IMR-90 (cell line): Measurements from ENCODE around the gene NPAS1. TPM values are rescaled to one million over a fixed set of nuclear protein-coding genes. Genes with fewer than 3 reads are reported as not detected.

Experiments used
- ATAC-seq: fragments of 200-7000 bp; cut with Tn5 transposase; 2 replicates; pipeline ENCODE4 v1.9.1; 2020; ENCODE audit warnings: low read depth, mild to moderate bottlenecking, moderate library complexity
- BruUV-seq: library from RNA; stranded (reverse); fragments of 400-500 nt; replicated peaks from 2 replicates; lab custom pipeline; 2021; lab: Mats Ljungman, UMichigan
- CTCF ChIA-PET: fragments of 300-600 bp; formaldehyde crosslinking; extraction: SDS; loops from one replicate; lab custom pipeline; 2021; ENCODE audit warnings: antibody characterized with exemption; lab: Yijun Ruan, JAX
- POLR2A ChIA-PET: fragments of 300-600 bp; sonication (Branson Sonifier 250); formaldehyde crosslinking; loops from one replicate; lab custom pipeline; 2022; ENCODE audit warnings: antibody characterized with exemption; ENCODE audit not compliant: unreplicated experiment; lab: Charles Lee
- DNase-seq: peaks from one replicate; pipeline ENCODE4 v3.0.0; 2013
- H2AFZ ChIP-seq: replicated peaks from 2 replicates; pipeline ENCODE3; 2013; ENCODE audit warnings: low read length, mild to moderate bottlenecking; ENCODE audit not compliant: poor library complexity
- H2AK5ac ChIP-seq: 2 replicates; pipeline ENCODE4 v1.6.1; 2013; ENCODE audit warnings: low read depth, low read length, inconsistent platforms
- H2AK9ac ChIP-seq: replicated peaks from 2 replicates; pipeline ENCODE3; 2013; ENCODE audit warnings: mild to moderate bottlenecking, low read depth, low read length, moderate library complexity; ENCODE audit not compliant: poor library complexity
- H2BK120ac ChIP-seq: 2 replicates; pipeline ENCODE4 v1.6.1; 2013; ENCODE audit warnings: low read depth, low read length, inconsistent platforms
- H2BK15ac ChIP-seq: 3 replicates; pipeline ENCODE4 v1.6.1; 2013; ENCODE audit warnings: low read depth, low read length, inconsistent platforms
- H2BK20ac ChIP-seq: 2 replicates; pipeline ENCODE4 v1.6.1; 2013; ENCODE audit warnings: low read depth, mild to moderate bottlenecking, inconsistent platforms, low read length, moderate library complexity
- H2BK5ac ChIP-seq: 2 replicates; pipeline ENCODE4 v1.6.1; 2013; ENCODE audit warnings: mild to moderate bottlenecking, low read depth, low read length, inconsistent platforms; ENCODE audit not compliant: poor library complexity, severe bottlenecking
- H3K14ac ChIP-seq: replicated peaks from 2 replicates; pipeline ENCODE4 v1.6.1; 2013; ENCODE audit warnings: low read depth, low read length, inconsistent platforms
- H3K18ac ChIP-seq: 2 replicates; pipeline ENCODE4 v1.6.1; 2013; ENCODE audit warnings: low read depth, low read length, control low read depth
- H3K23ac ChIP-seq: 2 replicates; pipeline ENCODE4 v1.6.1; 2013; ENCODE audit warnings: low read depth, low read length, inconsistent platforms
- H3K27ac ChIP-seq: 2 replicates; pipeline ENCODE4 v1.5.1; 2013; ENCODE audit warnings: mild to moderate bottlenecking, control low read depth, low read length; ENCODE audit not compliant: insufficient read depth
- H3K27me3 ChIP-seq: 2 replicates; pipeline ENCODE4 v1.6.1; 2013; ENCODE audit warnings: low read length; ENCODE audit not compliant: control insufficient read depth, insufficient read depth
- H3K36me3 ChIP-seq: 2 replicates; pipeline ENCODE4 v1.6.1; 2013; ENCODE audit warnings: low read length, mixed read lengths; ENCODE audit not compliant: control insufficient read depth, insufficient read depth
- H3K4ac ChIP-seq: 2 replicates; pipeline ENCODE4 v1.6.1; 2013; ENCODE audit warnings: low read depth, low read length, inconsistent platforms
- H3K4me1 ChIP-seq: 2 replicates; pipeline ENCODE4 v1.6.1; 2013; ENCODE audit warnings: low read length, mixed read lengths; ENCODE audit not compliant: control insufficient read depth, insufficient read depth
- H3K4me2 ChIP-seq: 2 replicates; pipeline ENCODE4 v1.6.1; 2013; ENCODE audit warnings: low read depth, mild to moderate bottlenecking, control low read depth, low read length, moderate library complexity
- H3K4me3 ChIP-seq: 2 replicates; pipeline ENCODE4 v1.5.1; 2013; ENCODE audit warnings: low read depth, mild to moderate bottlenecking, control low read depth, low read length, moderate library complexity; ENCODE audit not compliant: insufficient read depth
- H3K56ac ChIP-seq: 2 replicates; pipeline ENCODE4 v1.6.1; 2013; ENCODE audit warnings: low read length, inconsistent platforms; ENCODE audit not compliant: insufficient read depth; ENCODE audit errors: extremely low read depth
- H3K79me1 ChIP-seq, 2 experiments: 2 replicates each; pipeline ENCODE4 v1.6.1; 2013; ENCODE audit warnings: low read length in 2 of 2, inconsistent platforms in 1 of 2, low read depth in 1 of 2
- H3K9ac ChIP-seq: 2 replicates; pipeline ENCODE4 v1.6.1; 2013; ENCODE audit warnings: low read depth, low read length, control low read depth
- H3K9me1 ChIP-seq: 2 replicates; pipeline ENCODE4 v1.6.1; 2013; ENCODE audit warnings: low read length, inconsistent platforms; ENCODE audit not compliant: insufficient read depth
- H3K9me3 ChIP-seq: 2 replicates; pipeline ENCODE4 v1.6.1; 2013; ENCODE audit warnings: low read length; ENCODE audit not compliant: control insufficient read depth, insufficient read depth
- H4K20me1 ChIP-seq: 2 replicates; pipeline ENCODE4 v1.6.1; 2013; ENCODE audit warnings: low read length, inconsistent platforms; ENCODE audit not compliant: insufficient read depth
- H4K5ac ChIP-seq: 2 replicates; pipeline ENCODE4 v1.6.1; 2013; ENCODE audit warnings: mild to moderate bottlenecking, low read depth, low read length, control low read depth
- H4K8ac ChIP-seq, 2 experiments: 2 replicates each; pipeline ENCODE4 v1.6.1; 2013; ENCODE audit warnings: low read depth in 2 of 2, low read length in 2 of 2, control low read depth in 1 of 2, inconsistent platforms in 1 of 2
- H4K91ac ChIP-seq: 2 replicates; pipeline ENCODE4 v1.6.1; 2013; ENCODE audit warnings: low read depth, low read length, inconsistent platforms; ENCODE audit not compliant: insufficient read depth
- BHLHE40 ChIP-seq: fragments of 150-350 bp; IDR thresholded peaks from 2 replicates; pipeline ENCODE4 v1.6.1; 2016; ENCODE audit warnings: mild to moderate bottlenecking, low read depth, low read length
- CEBPB ChIP-seq: IDR thresholded peaks from 2 replicates; pipeline ENCODE4 v1.6.1; 2012; ENCODE audit warnings: low read depth, low read length, improper control_type of control experiment
- CTCF ChIP-seq: conservative IDR thresholded peaks from 2 replicates; pipeline ENCODE4 v1.5.1; 2012; ENCODE audit warnings: mild to moderate bottlenecking, low read depth, low read length, improper control_type of control experiment
- ELK1 ChIP-seq: fragments of 150-350 bp; IDR thresholded peaks from 2 replicates; pipeline ENCODE4 v1.6.1; 2016; ENCODE audit warnings: low read depth, mild to moderate bottlenecking, low read length, moderate library complexity, borderline replicate concordance
- FOS ChIP-seq: fragments of 150-350 bp; IDR thresholded peaks from 2 replicates; pipeline ENCODE4 v1.6.1; 2016; ENCODE audit warnings: low read depth, low read length
- MAFK ChIP-seq: IDR thresholded peaks from 2 replicates; pipeline ENCODE4 v1.6.1; 2012; ENCODE audit warnings: low read depth, low read length, improper control_type of control experiment
- MAZ ChIP-seq: IDR thresholded peaks from 2 replicates; pipeline ENCODE4 v1.6.1; 2012; ENCODE audit warnings: low read depth, mild to moderate bottlenecking, low read length, improper control_type of control experiment, moderate library complexity, borderline replicate concordance
- POLR2A ChIP-seq: IDR thresholded peaks from 2 replicates; pipeline ENCODE4 v1.6.1; 2012; ENCODE audit warnings: mild to moderate bottlenecking, low read depth, low read length
- RAD21 ChIP-seq: IDR thresholded peaks from 2 replicates; pipeline ENCODE4 v1.6.1; 2012; ENCODE audit warnings: low read length, improper control_type of control experiment
- RCOR1 ChIP-seq: IDR thresholded peaks from 2 replicates; pipeline ENCODE4 v1.6.1; 2012; ENCODE audit warnings: mild to moderate bottlenecking, low read length, improper control_type of control experiment; ENCODE audit not compliant: insufficient replicate concordance
- USF2 ChIP-seq: fragments of 150-350 bp; IDR thresholded peaks from 2 replicates; pipeline ENCODE4 v1.6.1; 2017; ENCODE audit warnings: mild to moderate bottlenecking, antibody characterized with exemption, low read length, low read depth
- WGBS, 2 experiments: methylation state at CpG; one replicate each; pipeline versions ENCODE4 v1.1.5 to v1.1.7; 2013; ENCODE audit warnings: missing lambda C conversion rate in 2 of 2; ENCODE audit not compliant: insufficient read length in 1 of 2; ENCODE audit errors: extremely low coverage in 2 of 2; 5-methylcytosine and 5-hydroxymethylcytosine counted together
- dilution Hi-C: fragments of 300-500 bp; cut with HindIII; formaldehyde crosslinking; loops from one replicate; pipeline ENCODE4 v1.14.3; 2018; ENCODE audit warnings: low sequenced_read_pairs; ENCODE audit not compliant: unreplicated experiment
- in situ Hi-C: fragments of 300-500 bp; cut with MboI; formaldehyde crosslinking; loops from 3 replicates; pipeline ENCODE4 v1.14.3; 2019; ENCODE audit warnings: low sequenced_read_pairs, inconsistent platforms, mixed read lengths
- intact Hi-C: fragments of 100-400 bp; cut with micrococcal nuclease; formaldehyde crosslinking; loops from 2 replicates; pipeline ENCODE4 v1.10.0; 2022
- polyA plus RNA-seq, 3 experiments: library from polyadenylated mRNA; depleted of rRNA; stranded (reverse); fragments of >200 nt; gene quantifications; 2 replicates each; pipeline ENCODE4 v1.2.3, GENCODE V29; 2012; ENCODE audit warnings: low replicate concordance in 1 of 3
- total RNA-seq: library from RNA; depleted of rRNA; stranded (reverse); fragments of >200 nt; gene quantifications from 2 replicates; pipeline ENCODE4 v1.2.3, GENCODE V29; 2012

The NPAS1 gene
- total and polyA plus RNA-seq, 2 of the 4 experiments (the other 2 are of a cell fraction) = 0.36 to 5.7 TPM

- H2BK120ac ChIP-seq = no peak overlapping the region
- POLR2A ChIA-PET = no interaction called here
- no peak overlapping the region for H3K4ac ChIP-seq
- no peak for DNase-seq
- H2BK5ac ChIP-seq = no peak overlapping the region
- no peaks in the 10 kb centered on the region for H3K27me3 ChIP-seq
- no TSS peak for BruUV-seq
- no peak overlapping the region for H2AK5ac ChIP-seq
- 91% methylated on average over 7 of the region's 12 CpGs; no CpG with 5 or more reads in 1 of the 2 experiments for WGBS, 2 experiments
- no peaks in the 10 kb centered on the region for H3K9me3 ChIP-seq
- no peak overlapping the region for H2BK15ac ChIP-seq
- H3K4me1 ChIP-seq = 0 out of 2 replicates have a peak, but pooled peaks cover 3% of the 10 kb centered on the region
- H3K4me2 ChIP-seq = no peak overlapping the region
- intact Hi-C loops = no loop called here
- H4K5ac ChIP-seq = no peak overlapping the region
- H2BK20ac ChIP-seq = no peak overlapping the region
- peaks cover 8% of the 10 kb centered on the region; the same call in 1 of the 2 replicates for H3K9me1 ChIP-seq
- no peak overlapping the region for H3K9ac ChIP-seq
- H3K23ac ChIP-seq = no peak overlapping the region
- no peak overlapping the region for H3K4me3 ChIP-seq
- H3K14ac ChIP-seq = no peak overlapping the region
- no peak for ATAC-seq
- no peak overlapping the region for H3K56ac ChIP-seq
- H3K27ac ChIP-seq = no peak overlapping the region
- TF ChIP-seq USF2 (no peak), RAD21 (no peak), BHLHE40 (no peak), RCOR1 (no peak), POLR2A (no peak), MAZ (no peak), ELK1 (no peak), MAFK (no peak), CEBPB (no peak), FOS (no peak), CTCF (no peak)
- H2AK9ac ChIP-seq = no peak overlapping the region
- peaks cover 73% of the 10 kb centered on the region for H3K36me3 ChIP-seq
- no peak overlapping the region for H3K18ac ChIP-seq
- CTCF ChIA-PET = no interaction called here
- H3K79me1 ChIP-seq = peaks cover 14 to 69% of the 10 kb centered on the region in 2 experiments; a peak in 3 of 4 replicates
- no peak overlapping the region for H4K91ac ChIP-seq
- H2AFZ ChIP-seq = no peak overlapping the region
- H4K20me1 ChIP-seq = peaks cover 29% of the 10 kb centered on the region
- dilution Hi-C loops = no loop called here
- H4K8ac ChIP-seq = no peak overlapping the region
- in situ Hi-C loops = no loop called here
Observed at GRCh38 chr19:47071731-47072130, 52.1 kb downstream of the NPAS1 start.
